Epithelial cell of proximal tubule (primary cell): ENCODE data around the gene ANKRD44. TPM values are rescaled to one million over a fixed set of nuclear protein-coding genes. Genes with fewer than 3 reads are reported as not detected.

ENCODE experiments used
- DNase-seq: peaks from one replicate; pipeline ENCODE4 v3.0.0-alpha.2; 2011; ENCODE audit warnings: low read depth
- H3K4me3 ChIP-seq: 2 replicates; pipeline ENCODE4 v1.5.1; 2011; ENCODE audit warnings: low read depth, mild to moderate bottlenecking, low read length
- CTCF ChIP-seq: conservative IDR thresholded peaks from 2 replicates; pipeline ENCODE4 v1.5.1; 2012; ENCODE audit warnings: low read depth, mild to moderate bottlenecking, low read length
- total RNA-seq: library from RNA; depleted of rRNA; stranded (reverse); fragments of >200 nt; gene quantifications from 2 replicates; pipeline ENCODE4 v1.2.3, GENCODE V29; 2015

The ANKRD44 gene
- total RNA-seq, 1 donor from 2014 or later, result 1.7 TPM

- no peak overlapping the region for H3K4me3 ChIP-seq
- no peak for TF ChIP-seq CTCF
- DNase-seq, result no peak
Measured at GRCh38 chr2:197140045-197140444, 170.5 kb downstream of the ANKRD44 start.

GRCh38 chr2:197138506-197138905 is 172.1 kb downstream of the ANKRD44 start:
- no peak for TF ChIP-seq CTCF
- no peak for DNase-seq
- H3K4me3 ChIP-seq, result no peak overlapping the region

- no peak overlapping the region for H3K4me3 ChIP-seq
- no peak for TF ChIP-seq CTCF
- no peak for DNase-seq
Measured at GRCh38 chr2:197137826-197138477, 172.6 kb downstream of the ANKRD44 start.

DNA sequence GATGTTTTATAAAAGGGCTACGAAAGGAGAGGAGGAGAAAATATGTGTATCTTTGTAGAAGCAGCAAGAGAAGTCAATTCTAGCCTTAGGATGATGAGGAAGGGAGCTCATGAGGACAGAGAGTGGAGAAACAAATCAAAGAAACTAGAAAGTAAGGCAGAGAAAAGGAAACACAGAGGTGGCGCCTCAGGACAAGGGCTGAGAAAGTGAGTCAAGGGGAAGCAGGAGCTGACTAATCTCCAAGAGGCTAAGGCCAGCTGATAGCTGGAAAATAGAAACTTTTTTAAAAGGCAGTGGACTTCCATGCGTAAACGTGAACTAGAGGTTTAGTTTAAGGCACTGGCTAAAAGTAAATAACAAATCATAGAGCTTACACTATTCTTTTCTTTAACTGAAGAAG is 173.3 kb downstream of the ANKRD44 start:
- no peak overlapping the region for H3K4me3 ChIP-seq

GRCh38 chr2:197136452-197136851 is 174.1 kb downstream of the ANKRD44 start:
- no peak overlapping the region for H3K4me3 ChIP-seq
- no peak for TF ChIP-seq CTCF
- DNase-seq, result no peak

More for the DNA sequence above, 173.3 kb downstream of the ANKRD44 start:
- TF ChIP-seq CTCF, result no peak
- no peak for DNase-seq

DNA sequence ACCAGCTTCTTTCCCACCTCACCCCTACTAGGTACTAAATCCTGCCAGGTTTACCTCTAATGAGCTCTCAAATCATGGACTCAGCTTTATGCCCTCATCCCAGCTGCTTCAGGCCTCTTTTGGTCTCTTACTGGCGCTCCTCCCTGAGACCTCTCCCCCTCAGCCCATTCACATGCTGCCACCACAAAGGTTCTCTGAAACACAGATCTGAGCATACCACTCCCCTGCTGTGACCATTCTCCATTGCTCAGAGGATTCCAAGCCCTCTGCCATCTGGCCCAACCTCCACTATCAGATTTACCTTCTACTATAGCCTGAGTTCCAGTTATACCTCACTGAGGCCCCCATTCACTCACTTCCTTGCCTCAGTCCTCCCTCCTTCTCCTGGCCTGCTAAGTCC is 174.8 kb downstream of the ANKRD44 start:
- no peak overlapping the region for H3K4me3 ChIP-seq
- no peak for TF ChIP-seq CTCF
- no peak for DNase-seq

- TF ChIP-seq CTCF, result peak; percentile 8
- no peak overlapping the region for H3K4me3 ChIP-seq
- no peak for DNase-seq
Measured at GRCh38 chr2:197134206-197134605, 176.4 kb downstream of the ANKRD44 start.
